Gastrocnemius medialis (tissue), 4 donors: Measurements from ENCODE around the gene SPEG. TPM values are rescaled to one million over a fixed set of nuclear protein-coding genes. Genes with fewer than 3 reads are reported as not detected.

Source experiments
- ATAC-seq, 2 donors: fragments of 150-250 bp; one replicate each; pipeline ENCODE4 v1.9.1; 2016
- DNase-seq, 2 donors: peaks; one replicate each; pipeline ENCODE4 v3.0.0-alpha.2; 2019
- H3K27ac ChIP-seq, 4 donors: fragments of 200-600 bp; sonication (generic); 1 replicate in 1 of 4; 2 replicates in 3 of 4; pipeline ENCODE4 v1.5.1; 2016 to 2018; ENCODE audit warnings: mild to moderate bottlenecking in 2 of 4, moderate library complexity in 1 of 4
- H3K27me3 ChIP-seq, 3 donors: fragments of 200-600 bp; sonication (generic) in 2 of 3; 1 replicate in 1 of 3; 2 replicates in 2 of 3; pipeline versions ENCODE4 v1.5.1 to v1.6.0; 2016 to 2019; ENCODE audit warnings: mild to moderate bottlenecking in 1 of 3, moderate library complexity in 1 of 3
- H3K36me3 ChIP-seq, 2 donors: fragments of 200-600 bp; sonication (generic) in 1 of 2; one replicate each; pipeline ENCODE4 v1.5.1; 2017 to 2018
- H3K4me1 ChIP-seq, 2 donors: fragments of 200-600 bp; sonication (generic) in 1 of 2; one replicate each; pipeline ENCODE4 v1.5.1; 2016 to 2017; ENCODE audit warnings: mild to moderate bottlenecking in 2 of 2
- H3K4me3 ChIP-seq, 4 donors: fragments of 200-600 bp; sonication (generic) in 3 of 4; 1 replicate in 1 of 4; 2 replicates in 3 of 4; pipeline ENCODE4 v1.5.1; 2016 to 2019; ENCODE audit warnings: mild to moderate bottlenecking in 2 of 4
- H3K9me3 ChIP-seq, 3 donors: fragments of 200-600 bp; sonication (generic) in 2 of 3; 1 replicate in 1 of 3; 2 replicates in 2 of 3; pipeline ENCODE4 v1.5.1; 2016 to 2019
- CTCF ChIP-seq, 5 experiments: fragments of 450-650 bp in 3 of 5; fragments of 200-600 bp in 2 of 5; sonication (generic) in 2 of 5; IDR thresholded peaks in 4 of 5; conservative IDR thresholded peaks in 1 of 5; 1 replicate in 4 of 5; 2 replicates in 1 of 5; pipeline ENCODE4 v1.5.1; 2016 to 2019; ENCODE audit warnings: antibody characterized with exemption in 5 of 5, mild to moderate bottlenecking in 3 of 5, moderate library complexity in 3 of 5
- POLR2A ChIP-seq, 2 donors: fragments of 450-650 bp; IDR thresholded peaks; one replicate each; pipeline ENCODE4 v1.6.1; 2017; ENCODE audit warnings: antibody characterized with exemption in 2 of 2, mild to moderate bottlenecking in 2 of 2, moderate library complexity in 2 of 2
- in situ Hi-C, 4 donors: fragments of 200-750 bp; cut with MboI; loops; one replicate each; pipeline versions ENCODE4 v1.15.0 to v1.8.0; 2017; ENCODE audit warnings: low sequenced_read_pairs in 4 of 4
- intact Hi-C: fragments of 100-400 bp; cut with DNase I; formaldehyde crosslinking; loops from one replicate; pipeline ENCODE4 v1.15.1; 2023; ENCODE audit warnings: low total_unique reads
- total RNA-seq, 4 donors: library from RNA; depleted of rRNA; stranded (reverse); fragments of >200 nt; gene quantifications; one replicate each; pipeline versions ENCODE4 v1.1.0 to v1.2.3, GENCODE V29; 2016

SPEG gene
- total RNA-seq, 4 donors from 2014 or later, result 104 to 387 (median 222) TPM

DNA sequence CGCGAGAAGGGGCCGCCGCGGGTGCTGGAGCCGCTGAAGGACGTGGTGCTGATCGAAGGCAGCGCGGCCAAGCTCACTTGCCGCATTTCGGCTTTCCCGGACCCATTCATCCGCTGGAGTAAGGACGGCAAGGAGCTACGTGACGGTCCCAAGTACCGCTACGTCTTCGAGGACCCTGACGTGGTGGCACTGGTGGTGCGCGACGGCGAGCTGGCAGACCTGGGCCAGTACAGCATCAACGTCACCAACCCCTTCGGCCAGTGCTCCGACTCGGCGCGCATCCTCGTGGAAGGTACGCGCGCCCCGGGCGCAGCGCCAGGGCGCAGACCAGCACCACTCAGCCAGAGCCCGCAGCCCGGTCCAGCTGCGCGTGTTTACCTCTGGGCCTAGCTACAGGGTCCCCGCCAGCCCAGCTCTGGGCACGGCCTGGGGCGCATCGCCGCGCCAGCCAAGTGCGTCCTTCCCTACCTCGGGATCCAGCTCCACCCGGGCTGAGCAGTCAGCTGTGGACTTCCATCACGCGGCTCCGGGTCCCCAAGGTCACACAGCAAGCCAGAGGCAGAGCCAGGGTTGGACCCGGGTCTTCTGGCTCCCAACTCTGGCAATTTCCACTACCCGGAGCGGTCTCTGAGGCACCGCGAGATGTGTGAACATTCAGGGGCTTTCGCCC is 62.3 kb downstream of the SPEG start:
- Histone ChIP-seq H3K36me3 (peaks cover 0 to 18% of the 10 kb centered on the region in 2 donors), H3K4me3 (peak overlapping the region; percentile 63 to 87 (median 72)), H3K27ac (peak overlapping the region; percentile 91 to 100 (median 96)), H3K9me3 (no peaks in the 10 kb centered on the region), H3K27me3 (no peaks in the 10 kb centered on the region), H3K4me1 (peaks cover 39 to 46% of the 10 kb centered on the region in 2 donors)
- ATAC-seq, result no peak
- DNase-seq, result peak in 1 of 2 donors; percentile 52
- intact Hi-C loops, result loop anchor here (5.0 to 10.0 kb wide), 3 partner anchors 100 to 332 kb away; partner anchors contain the start of genes ANKZF1, ATG9A, NHEJ1 and STK11IP
- in situ Hi-C loops, result no loop called here
- TF ChIP-seq POLR2A (IDR thresholded peaks at IDR 0.05) (peak in 1 of 2 donors; percentile 41), CTCF (IDR thresholded peaks at IDR 0.05 in 4 of 5, conservative IDR thresholded peaks at IDR 0.05 in 1 of 5) (no peak)

- Histone ChIP-seq H3K36me3 (peaks cover 0 to 18% of the 10 kb centered on the region in 2 donors), H3K4me1 (peaks cover 39 to 46% of the 10 kb centered on the region in 2 donors), H3K4me3 (peak overlapping the region; percentile 63 to 87 (median 72)), H3K9me3 (no peaks in the 10 kb centered on the region), H3K27ac (peak overlapping the region; percentile 91 to 100 (median 96)), H3K27me3 (no peaks in the 10 kb centered on the region)
- intact Hi-C loops, result loop anchor here (1.0 to 10.0 kb wide), 6 partner anchors 37 to 333 kb away; partner anchors contain the start of genes ANKZF1, ATG9A, NHEJ1 and STK11IP
- peak; percentile 87 to 89 for DNase-seq
- peak; percentile 55 to 60 for ATAC-seq
- peak in 1 of 2 donors; percentile 71 for TF ChIP-seq POLR2A (IDR thresholded peaks at IDR 0.05)
- no peak for TF ChIP-seq CTCF (IDR thresholded peaks at IDR 0.05 in 4 of 5, conservative IDR thresholded peaks at IDR 0.05 in 1 of 5)
- in situ Hi-C loops, result no loop called here
These were observed 63.0 kb downstream of the SPEG start for GRCh38 chr2:219497495-219498279.

DNA sequence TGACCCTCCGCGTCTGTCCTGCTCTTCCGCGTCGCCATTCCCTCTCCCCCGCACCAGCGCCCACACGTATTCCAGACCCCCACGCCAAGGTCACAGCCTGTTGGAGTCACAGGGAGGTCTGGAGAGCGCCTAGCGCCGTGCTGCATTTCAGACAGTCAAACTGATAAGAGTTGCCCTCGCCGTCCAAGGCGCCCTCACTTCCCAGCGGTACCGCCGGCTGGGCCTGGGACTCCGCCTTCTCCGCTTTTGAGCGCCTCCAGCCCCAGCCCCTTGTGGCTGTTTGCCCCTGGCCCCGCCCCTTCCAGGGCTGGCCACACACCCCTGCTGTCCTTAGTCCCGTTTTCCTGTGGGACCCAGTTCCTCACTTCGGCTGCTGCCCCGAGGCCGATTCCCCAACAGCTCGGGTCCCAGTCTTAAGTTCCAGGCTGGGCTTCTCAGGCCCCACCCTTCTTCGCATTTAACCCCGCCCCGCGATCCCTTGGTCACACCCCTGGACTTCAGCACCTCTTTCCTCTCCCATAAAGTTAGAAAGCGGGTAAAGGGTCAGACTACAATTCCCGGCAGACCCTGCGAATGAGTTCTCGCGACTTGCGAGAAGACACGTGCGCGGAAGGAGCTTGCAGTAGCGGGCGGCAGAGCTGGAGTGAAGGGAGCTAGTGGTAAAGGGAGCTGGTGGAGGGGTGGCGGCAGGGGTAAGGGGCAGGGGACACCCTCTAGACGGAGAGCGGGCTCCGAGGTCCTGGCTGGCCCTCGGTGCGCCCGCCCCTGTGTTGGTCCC is 63.8 kb downstream of the SPEG start, which contains the start of gene GMPPA:
TSS of gene GMPPA (plus strand) at position 612 of the 778 bp plus-strand sequence. CDS start 1,085 bp downstream, outside the sequence.
- DNase-seq, result peak; percentile 97 to 98
- H3K4me1 ChIP-seq, result peaks cover 39 to 46% of the 10 kb centered on the region in 2 donors
- intact Hi-C loops, result loop anchor here (1.0 to 10.0 kb wide), 6 partner anchors 38 to 334 kb away; partner anchors contain the start of genes ANKZF1, ATG9A, NHEJ1 and STK11IP
- TF ChIP-seq POLR2A (IDR thresholded peaks at IDR 0.05), result peak; percentile 83 to 89
- TF ChIP-seq CTCF (IDR thresholded peaks at IDR 0.05 in 4 of 5, conservative IDR thresholded peaks at IDR 0.05 in 1 of 5), result peak in 1 of 5 experiments; percentile 25
- in situ Hi-C loops, result no loop called here
- peak within 1 kb of the TSS; percentile 66 to 87 (median 74) for H3K4me3 ChIP-seq
- peak within 1 kb of the TSS; percentile 91 to 100 (median 96) for H3K27ac ChIP-seq
- peaks cover 0 to 19% of the 10 kb centered on the region in 2 donors for H3K36me3 ChIP-seq
- no peaks in the 10 kb centered on the region for H3K9me3 ChIP-seq
- peak; percentile 82 to 88 for ATAC-seq
- H3K27me3 ChIP-seq, result no peaks in the 10 kb centered on the region

- DNase-seq, result no peak
- no peak for TF ChIP-seq POLR2A (IDR thresholded peaks at IDR 0.05)
- no peak for TF ChIP-seq CTCF (IDR thresholded peaks at IDR 0.05 in 4 of 5, conservative IDR thresholded peaks at IDR 0.05 in 1 of 5)
- H3K36me3 ChIP-seq, result peaks cover 0 to 24% of the 10 kb centered on the region in 2 donors
- in situ Hi-C loops (no loop called here), intact Hi-C loops (loop anchor here (2.0 to 10.0 kb wide), 4 partner anchors 98 to 334 kb away; partner anchors contain the start of genes ANKZF1, ATG9A, NHEJ1 and STK11IP)
- peak overlapping the region; percentile 91 to 100 (median 96) for H3K27ac ChIP-seq
- H3K4me1 ChIP-seq, result peaks cover 39 to 46% of the 10 kb centered on the region in 2 donors
- no peaks in the 10 kb centered on the region for H3K27me3 ChIP-seq
- no peak for ATAC-seq
- H3K4me3 ChIP-seq, result peak overlapping the region; percentile 66 to 87 (median 74)
- H3K9me3 ChIP-seq, result no peaks in the 10 kb centered on the region
These were observed 64.3 kb downstream of the SPEG start for GRCh38 chr2:219499058-219499307.
